ENCODE data around the gene IL15RA. TPM values are rescaled to one million over a fixed set of nuclear protein-coding genes. Genes with fewer than 3 reads are reported as not detected.

The IL15RA gene
- total and polyA plus RNA-seq, 4 donors, result 6.6 to 10.7 (median 9.4) TPM

DNA sequence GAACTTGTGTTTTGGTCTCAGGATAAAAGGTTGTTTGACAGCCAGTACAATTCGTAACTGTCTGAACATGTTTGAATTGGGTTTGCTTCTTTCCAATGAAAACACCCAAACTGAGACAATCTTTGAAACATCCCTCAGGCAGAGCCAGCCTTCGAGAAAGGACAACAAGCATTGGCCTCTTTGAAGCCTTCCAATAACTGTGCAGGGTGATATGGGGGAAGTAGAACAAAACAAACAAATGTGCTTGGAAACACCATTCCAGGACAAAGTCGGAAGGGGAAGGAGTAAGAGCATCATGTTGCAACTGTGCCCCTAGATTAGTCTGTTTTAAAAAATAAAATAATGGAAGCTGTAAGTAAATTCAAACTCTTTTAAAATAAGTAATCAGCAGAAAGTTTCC is 45.3 kb upstream of the IL15RA start:
- WGBS, result 57% methylated on average over 3 of the region's 3 CpGs
- Histone ChIP-seq H3K9ac (ENCODE audit: low read depth in 1 of 2, low read length in 2 of 2) (no peak overlapping the region), H3K36me3 (ENCODE audit: control insufficient read depth in 4 of 4, insufficient read depth in 3 of 4, low read depth in 1 of 4, low read length in 3 of 4) (no peaks in the 10 kb centered on the region), H3K27me3 (ENCODE audit: control insufficient read depth in 4 of 4, insufficient read depth in 4 of 4, low read length in 3 of 4) (no peaks in the 10 kb centered on the region), H3K4me3 (ENCODE audit: low read depth in 1 of 3, low read length in 3 of 3) (no peak overlapping the region), H3K9me3 (ENCODE audit: control insufficient read depth in 4 of 4, low read length in 3 of 4) (no peaks in the 10 kb centered on the region), H3K27ac (ENCODE audit: low read depth in 1 of 2, low read length in 2 of 2) (no peak overlapping the region), H3K4me1 (ENCODE audit: control insufficient read depth in 4 of 4, insufficient read depth in 4 of 4, low read length in 3 of 4) (no peaks in the 10 kb centered on the region)
- TF ChIP-seq, protein P1, sequence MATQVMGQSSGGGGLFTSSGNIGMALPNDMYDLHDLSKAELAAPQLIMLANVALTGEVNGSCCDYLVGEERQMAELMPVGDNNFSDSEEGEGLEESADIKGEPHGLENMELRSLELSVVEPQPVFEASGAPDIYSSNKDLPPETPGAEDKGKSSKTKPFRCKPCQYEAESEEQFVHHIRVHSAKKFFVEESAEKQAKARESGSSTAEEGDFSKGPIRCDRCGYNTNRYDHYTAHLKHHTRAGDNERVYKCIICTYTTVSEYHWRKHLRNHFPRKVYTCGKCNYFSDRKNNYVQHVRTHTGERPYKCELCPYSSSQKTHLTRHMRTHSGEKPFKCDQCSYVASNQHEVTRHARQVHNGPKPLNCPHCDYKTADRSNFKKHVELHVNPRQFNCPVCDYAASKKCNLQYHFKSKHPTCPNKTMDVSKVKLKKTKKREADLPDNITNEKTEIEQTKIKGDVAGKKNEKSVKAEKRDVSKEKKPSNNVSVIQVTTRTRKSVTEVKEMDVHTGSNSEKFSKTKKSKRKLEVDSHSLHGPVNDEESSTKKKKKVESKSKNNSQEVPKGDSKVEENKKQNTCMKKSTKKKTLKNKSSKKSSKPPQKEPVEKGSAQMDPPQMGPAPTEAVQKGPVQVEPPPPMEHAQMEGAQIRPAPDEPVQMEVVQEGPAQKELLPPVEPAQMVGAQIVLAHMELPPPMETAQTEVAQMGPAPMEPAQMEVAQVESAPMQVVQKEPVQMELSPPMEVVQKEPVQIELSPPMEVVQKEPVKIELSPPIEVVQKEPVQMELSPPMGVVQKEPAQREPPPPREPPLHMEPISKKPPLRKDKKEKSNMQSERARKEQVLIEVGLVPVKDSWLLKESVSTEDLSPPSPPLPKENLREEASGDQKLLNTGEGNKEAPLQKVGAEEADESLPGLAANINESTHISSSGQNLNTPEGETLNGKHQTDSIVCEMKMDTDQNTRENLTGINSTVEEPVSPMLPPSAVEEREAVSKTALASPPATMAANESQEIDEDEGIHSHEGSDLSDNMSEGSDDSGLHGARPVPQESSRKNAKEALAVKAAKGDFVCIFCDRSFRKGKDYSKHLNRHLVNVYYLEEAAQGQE (IDR thresholded peaks at IDR 0.05), result no peak
- TF ChIP-seq GABPA (IDR thresholded peaks at IDR 0.05 in 1 of 2, conservative IDR thresholded peaks at IDR 0.05 in 1 of 2) (no peak), TAF1 (conservative IDR thresholded peaks at IDR 0.05) (no peak), FOXA1 (IDR thresholded peaks at IDR 0.05) (no peak), HNF4G (IDR thresholded peaks at IDR 0.05) (no peak), RXRA (IDR thresholded peaks at IDR 0.05) (no peak), FOXA2 (IDR thresholded peaks at IDR 0.05) (no peak), HNF4A (conservative IDR thresholded peaks at IDR 0.05) (no peak), RAD21 (IDR thresholded peaks at IDR 0.05) (no peak), EGR1 (IDR thresholded peaks at IDR 0.05; ENCODE audit: low read depth in 2 of 2) (no peak), JUND (IDR thresholded peaks at IDR 0.05) (no peak)
- TF ChIP-seq, protein P2, sequence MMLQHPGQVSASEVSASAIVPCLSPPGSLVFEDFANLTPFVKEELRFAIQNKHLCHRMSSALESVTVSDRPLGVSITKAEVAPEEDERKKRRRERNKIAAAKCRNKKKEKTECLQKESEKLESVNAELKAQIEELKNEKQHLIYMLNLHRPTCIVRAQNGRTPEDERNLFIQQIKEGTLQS (IDR thresholded peaks at IDR 0.05), result no peak
- TF ChIP-seq, protein P3, sequence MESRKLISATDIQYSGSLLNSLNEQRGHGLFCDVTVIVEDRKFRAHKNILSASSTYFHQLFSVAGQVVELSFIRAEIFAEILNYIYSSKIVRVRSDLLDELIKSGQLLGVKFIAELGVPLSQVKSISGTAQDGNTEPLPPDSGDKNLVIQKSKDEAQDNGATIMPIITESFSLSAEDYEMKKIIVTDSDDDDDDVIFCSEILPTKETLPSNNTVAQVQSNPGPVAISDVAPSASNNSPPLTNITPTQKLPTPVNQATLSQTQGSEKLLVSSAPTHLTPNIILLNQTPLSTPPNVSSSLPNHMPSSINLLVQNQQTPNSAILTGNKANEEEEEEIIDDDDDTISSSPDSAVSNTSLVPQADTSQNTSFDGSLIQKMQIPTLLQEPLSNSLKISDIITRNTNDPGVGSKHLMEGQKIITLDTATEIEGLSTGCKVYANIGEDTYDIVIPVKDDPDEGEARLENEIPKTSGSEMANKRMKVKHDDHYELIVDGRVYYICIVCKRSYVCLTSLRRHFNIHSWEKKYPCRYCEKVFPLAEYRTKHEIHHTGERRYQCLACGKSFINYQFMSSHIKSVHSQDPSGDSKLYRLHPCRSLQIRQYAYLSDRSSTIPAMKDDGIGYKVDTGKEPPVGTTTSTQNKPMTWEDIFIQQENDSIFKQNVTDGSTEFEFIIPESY (IDR thresholded peaks at IDR 0.05), result no peak
- TF ChIP-seq, protein P4, sequence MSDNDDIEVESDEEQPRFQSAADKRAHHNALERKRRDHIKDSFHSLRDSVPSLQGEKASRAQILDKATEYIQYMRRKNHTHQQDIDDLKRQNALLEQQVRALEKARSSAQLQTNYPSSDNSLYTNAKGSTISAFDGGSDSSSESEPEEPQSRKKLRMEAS (IDR thresholded peaks at IDR 0.05), result no peak
- TF ChIP-seq, protein P5, sequence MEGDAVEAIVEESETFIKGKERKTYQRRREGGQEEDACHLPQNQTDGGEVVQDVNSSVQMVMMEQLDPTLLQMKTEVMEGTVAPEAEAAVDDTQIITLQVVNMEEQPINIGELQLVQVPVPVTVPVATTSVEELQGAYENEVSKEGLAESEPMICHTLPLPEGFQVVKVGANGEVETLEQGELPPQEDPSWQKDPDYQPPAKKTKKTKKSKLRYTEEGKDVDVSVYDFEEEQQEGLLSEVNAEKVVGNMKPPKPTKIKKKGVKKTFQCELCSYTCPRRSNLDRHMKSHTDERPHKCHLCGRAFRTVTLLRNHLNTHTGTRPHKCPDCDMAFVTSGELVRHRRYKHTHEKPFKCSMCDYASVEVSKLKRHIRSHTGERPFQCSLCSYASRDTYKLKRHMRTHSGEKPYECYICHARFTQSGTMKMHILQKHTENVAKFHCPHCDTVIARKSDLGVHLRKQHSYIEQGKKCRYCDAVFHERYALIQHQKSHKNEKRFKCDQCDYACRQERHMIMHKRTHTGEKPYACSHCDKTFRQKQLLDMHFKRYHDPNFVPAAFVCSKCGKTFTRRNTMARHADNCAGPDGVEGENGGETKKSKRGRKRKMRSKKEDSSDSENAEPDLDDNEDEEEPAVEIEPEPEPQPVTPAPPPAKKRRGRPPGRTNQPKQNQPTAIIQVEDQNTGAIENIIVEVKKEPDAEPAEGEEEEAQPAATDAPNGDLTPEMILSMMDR (IDR thresholded peaks at IDR 0.05; ENCODE audit: low read depth, low read length, missing input control), result no peak
- DNase-seq (ENCODE audit: low spot score), result no peak

DNA sequence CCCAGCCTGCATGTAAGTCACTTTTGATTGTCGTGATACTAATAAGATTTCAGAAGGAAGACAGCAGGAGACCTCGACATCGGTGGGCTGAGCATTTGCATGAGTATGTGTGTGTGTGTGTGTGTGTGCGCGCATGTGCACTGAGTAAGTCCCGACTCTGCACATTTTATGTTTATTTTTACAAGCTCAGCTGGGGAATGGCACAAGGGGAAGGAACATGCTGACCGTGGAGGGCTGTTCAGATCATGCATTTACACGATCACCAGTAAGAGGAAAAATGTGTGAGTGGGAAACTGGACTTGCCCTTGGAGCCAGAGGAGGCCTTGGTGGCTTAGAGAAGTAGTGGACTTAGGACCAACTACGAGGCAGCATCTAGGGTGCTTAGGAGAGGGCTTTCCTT is 43.5 kb upstream of the IL15RA start:
- Histone ChIP-seq H3K36me3 (ENCODE audit: control insufficient read depth in 4 of 4, insufficient read depth in 3 of 4, low read depth in 1 of 4, low read length in 3 of 4) (no peaks in the 10 kb centered on the region), H3K9ac (ENCODE audit: low read depth in 1 of 2, low read length in 2 of 2) (no peak overlapping the region), H3K4me3 (ENCODE audit: low read depth in 1 of 3, low read length in 3 of 3) (no peak overlapping the region), H3K4me1 (ENCODE audit: control insufficient read depth in 4 of 4, insufficient read depth in 4 of 4, low read length in 3 of 4) (no peaks in the 10 kb centered on the region), H3K27me3 (ENCODE audit: control insufficient read depth in 4 of 4, insufficient read depth in 4 of 4, low read length in 3 of 4) (no peaks in the 10 kb centered on the region), H3K9me3 (ENCODE audit: control insufficient read depth in 4 of 4, low read length in 3 of 4) (no peaks in the 10 kb centered on the region), H3K27ac (ENCODE audit: low read depth in 1 of 2, low read length in 2 of 2) (no peak overlapping the region)
- DNase-seq (ENCODE audit: low spot score), result peak; percentile 31
- 86% methylated on average over 9 of the region's 9 CpGs for WGBS
- TF ChIP-seq FOXA1 (IDR thresholded peaks at IDR 0.05) (no peak), TAF1 (conservative IDR thresholded peaks at IDR 0.05) (no peak), FOXA2 (IDR thresholded peaks at IDR 0.05) (no peak), YY1 (IDR thresholded peaks at IDR 0.05) (no peak), NR2F2 (IDR thresholded peaks at IDR 0.05) (no peak), HNF4A (conservative IDR thresholded peaks at IDR 0.05) (no peak), GABPA (IDR thresholded peaks at IDR 0.05 in 1 of 2, conservative IDR thresholded peaks at IDR 0.05 in 1 of 2) (no peak)
- TF ChIP-seq, protein P4 (IDR thresholded peaks at IDR 0.05), result no peak
- TF ChIP-seq, protein P3 (IDR thresholded peaks at IDR 0.05), result no peak
